ENCODE measurements around the gene NCKAP5. TPM values are rescaled to one million over a fixed set of nuclear protein-coding genes. Genes with fewer than 3 reads are reported as not detected.

The NCKAP5 gene
- total RNA-seq, 2 donors from 2014 or later, result 0.78 to 2.6 TPM

DNA sequence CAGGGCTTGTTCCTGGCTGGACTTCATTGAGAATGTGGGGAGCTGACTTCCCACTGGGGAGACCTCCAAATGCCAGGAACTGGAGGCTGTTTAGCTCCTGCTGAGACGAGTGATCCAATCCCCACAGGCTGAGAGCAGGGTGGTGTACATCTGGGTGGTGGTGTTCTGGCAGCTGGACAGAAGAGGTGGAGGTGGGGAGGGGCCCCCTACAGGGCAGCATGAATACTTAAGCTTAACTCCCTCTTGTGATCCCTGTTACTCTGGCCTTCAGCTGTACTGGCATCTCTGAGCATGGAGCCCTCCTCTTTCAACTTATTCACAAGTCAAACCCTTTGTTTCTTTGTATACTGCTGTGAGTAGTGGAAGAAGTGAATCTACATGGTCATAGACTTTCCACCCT is 730.5 kb downstream of the NCKAP5 start:
- WGBS, 2 donors, result 57 to 70% methylated on average over 1 of the region's 1 CpG
- no peak for ATAC-seq

DNA sequence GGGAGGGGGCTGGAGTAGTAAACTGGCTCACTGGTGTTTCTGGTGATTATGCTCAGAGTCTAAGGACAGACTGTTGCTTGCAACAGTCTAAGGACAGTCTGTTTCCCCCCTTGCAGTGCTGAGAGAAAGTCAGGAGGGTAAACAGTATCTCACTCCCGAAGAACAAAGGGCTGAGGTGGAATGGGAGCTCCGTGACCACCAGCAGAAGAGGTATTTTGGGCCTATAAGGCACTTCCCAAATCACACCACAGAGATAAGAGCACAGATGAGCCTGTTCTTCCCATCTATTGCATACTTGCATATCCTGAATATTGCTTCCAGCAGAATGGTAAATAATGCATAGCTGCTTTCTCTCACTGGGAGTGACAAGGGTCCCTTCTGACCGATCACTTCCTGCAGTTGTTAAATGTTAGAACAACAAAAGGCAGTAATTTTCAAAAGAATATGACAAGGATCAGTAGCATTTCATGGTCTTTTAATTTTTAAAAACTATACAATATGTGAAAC is 737.9 kb downstream of the NCKAP5 start:
- intact Hi-C loops (cut with DNase I), result no loop called here
- Histone ChIP-seq H3K4me1 (no peaks in the 10 kb centered on the region), H3K36me3 (replicated peaks in 1 of 2; ENCODE audit: insufficient read depth in 1 of 2, low read depth in 2 of 2) (no peaks in the 10 kb centered on the region), H3K9me3 (no peaks in the 10 kb centered on the region), H3K4me3 (no peak overlapping the region), H3K27me3 (no peaks in the 10 kb centered on the region), H3K27ac (no peak overlapping the region)
- 45 to 72% methylated on average over 3 of the region's 3 CpGs for WGBS, 2 donors
- ATAC-seq (no peak), DNase-seq (no peak)
- TF ChIP-seq POLR2A (IDR thresholded peaks at IDR 0.05) (no peak), CTCF (IDR thresholded peaks at IDR 0.05) (no peak)

More for the DNA sequence above, 730.5 kb downstream of the NCKAP5 start:
- no peaks in the 10 kb centered on the region for H3K4me1 ChIP-seq
- DNase-seq, result no peak
- no peaks in the 10 kb centered on the region for H3K36me3 ChIP-seq (replicated peaks in 1 of 2; ENCODE audit: insufficient read depth in 1 of 2, low read depth in 2 of 2)
- H3K9me3 ChIP-seq, result no peaks in the 10 kb centered on the region
- intact Hi-C loops (cut with DNase I), result no loop called here
- H3K4me3 ChIP-seq, result no peak overlapping the region
- TF ChIP-seq CTCF (IDR thresholded peaks at IDR 0.05) (no peak), POLR2A (IDR thresholded peaks at IDR 0.05) (no peak)
- H3K27me3 ChIP-seq, result no peaks in the 10 kb centered on the region
- no peak overlapping the region for H3K27ac ChIP-seq

DNA sequence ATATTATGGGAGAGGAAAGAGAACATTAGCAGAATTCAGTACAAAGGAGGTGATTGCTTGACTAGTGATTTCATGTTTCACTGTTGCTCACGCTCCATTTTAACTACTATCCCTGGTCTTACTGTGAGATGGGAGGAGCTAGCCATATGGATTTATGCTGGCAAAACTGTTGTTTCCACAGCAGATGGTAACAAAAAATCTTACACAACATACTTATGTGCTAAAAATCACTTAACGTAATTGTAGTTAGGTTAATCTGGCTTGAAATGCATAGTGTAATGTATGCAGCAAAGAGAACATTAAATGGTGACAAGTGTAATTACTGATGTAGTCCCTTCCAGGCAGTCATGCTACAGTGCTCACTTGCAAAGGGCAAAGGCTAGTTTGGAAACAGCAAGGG is 742.7 kb downstream of the NCKAP5 start:
- WGBS, 2 donors, result 78 to 88% methylated on average over 2 of the region's 2 CpGs

DNA sequence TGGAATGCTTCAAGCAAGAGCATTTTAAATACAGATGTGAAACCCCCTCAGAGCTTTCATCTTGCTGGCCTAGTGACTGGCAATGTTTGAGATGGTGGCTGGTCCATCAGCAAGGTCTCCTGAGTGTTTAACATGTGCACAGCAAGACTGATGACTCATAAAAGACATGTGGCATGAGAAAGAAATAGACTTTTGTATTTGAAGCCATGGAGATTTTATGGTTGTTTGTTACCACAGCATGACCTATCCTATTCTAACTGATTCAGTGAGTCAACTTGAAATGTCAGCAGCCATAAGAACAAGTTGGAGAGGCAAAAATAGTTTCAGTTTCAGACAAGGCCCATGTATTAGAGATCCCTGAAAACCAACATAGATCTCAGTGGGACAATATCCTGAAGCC is 743.5 kb downstream of the NCKAP5 start:
- no peak for ATAC-seq
- Histone ChIP-seq H3K4me1 (no peaks in the 10 kb centered on the region), H3K27ac (no peak overlapping the region), H3K36me3 (replicated peaks in 1 of 2; ENCODE audit: insufficient read depth in 1 of 2, low read depth in 2 of 2) (no peaks in the 10 kb centered on the region), H3K9me3 (no peaks in the 10 kb centered on the region), H3K4me3 (no peak overlapping the region), H3K27me3 (no peaks in the 10 kb centered on the region)
- intact Hi-C loops (cut with DNase I), result no loop called here
- no peak for TF ChIP-seq POLR2A (IDR thresholded peaks at IDR 0.05)
- TF ChIP-seq CTCF (IDR thresholded peaks at IDR 0.05), result no peak
- no peak for DNase-seq

More for the DNA sequence above, 742.7 kb downstream of the NCKAP5 start:
- H3K9me3 ChIP-seq, result no peaks in the 10 kb centered on the region
- H3K27me3 ChIP-seq, result no peaks in the 10 kb centered on the region
- intact Hi-C loops (cut with DNase I), result no loop called here
- no peak for TF ChIP-seq POLR2A (IDR thresholded peaks at IDR 0.05)
- no peak for TF ChIP-seq CTCF (IDR thresholded peaks at IDR 0.05)
- H3K4me1 ChIP-seq, result no peaks in the 10 kb centered on the region
- DNase-seq (no peak), ATAC-seq (no peak)
- no peaks in the 10 kb centered on the region for H3K36me3 ChIP-seq (replicated peaks in 1 of 2; ENCODE audit: insufficient read depth in 1 of 2, low read depth in 2 of 2)
- no peak overlapping the region for H3K27ac ChIP-seq
- no peak overlapping the region for H3K4me3 ChIP-seq

- no peak overlapping the region for H3K27ac ChIP-seq
- ATAC-seq (no peak), DNase-seq (no peak)
- 79 to 83% methylated on average over 7 of the region's 7 CpGs for whole genome bisulfite sequencing, 2 donors
- H3K9me3 ChIP-seq, result no peaks in the 10 kb centered on the region
- H3K4me3 ChIP-seq, result no peak overlapping the region
- no peaks in the 10 kb centered on the region for H3K4me1 ChIP-seq
- H3K36me3 ChIP-seq (replicated peaks in 1 of 2; ENCODE audit: insufficient read depth in 1 of 2, low read depth in 2 of 2), result no peaks in the 10 kb centered on the region
- H3K27me3 ChIP-seq, result no peaks in the 10 kb centered on the region
- no peak for TF ChIP-seq CTCF (IDR thresholded peaks at IDR 0.05)
- no peak for TF ChIP-seq POLR2A (IDR thresholded peaks at IDR 0.05)
- intact Hi-C loops (cut with DNase I), result no loop called here
Observed at GRCh38 chr2:132816234-132816633, 752.0 kb downstream of the NCKAP5 start.
